HUES6 (cell line): ENCODE results near the gene DNAJC1.
"Not testable (repeated sequence)": the region's sequence is repeated elsewhere in the genome, so short reads cannot be mapped to it uniquely, and the experiment has no call there.

Experiments used
- H3K27ac ChIP-seq: 2 replicates; pipeline ENCODE4 v1.7.0; 2013; ENCODE audit warnings: low read depth, mild to moderate bottlenecking, low read length, inconsistent platforms
- H3K27me3 ChIP-seq: 2 replicates; pipeline ENCODE4 v1.6.1; 2013; ENCODE audit warnings: low read length; ENCODE audit not compliant: control insufficient read depth, insufficient read depth
- H3K36me3 ChIP-seq: 2 replicates; pipeline ENCODE4 v1.6.1; 2013; ENCODE audit warnings: low read length; ENCODE audit not compliant: control insufficient read depth, insufficient read depth
- H3K4me1 ChIP-seq: 2 replicates; pipeline ENCODE4 v1.6.1; 2013; ENCODE audit warnings: low read length; ENCODE audit not compliant: control insufficient read depth, insufficient read depth
- H3K4me3 ChIP-seq: 2 replicates; pipeline ENCODE4 v1.5.1; 2013; ENCODE audit warnings: low read depth, low read length
- H3K9ac ChIP-seq: one replicate; pipeline ENCODE4 v1.6.1; 2013; ENCODE audit warnings: mild to moderate bottlenecking, low read length
- H3K9me3 ChIP-seq: 2 replicates; pipeline ENCODE4 v1.6.1; 2013; ENCODE audit warnings: low read depth, low read length; ENCODE audit not compliant: control insufficient read depth, insufficient read depth

Gene DNAJC1

DNA sequence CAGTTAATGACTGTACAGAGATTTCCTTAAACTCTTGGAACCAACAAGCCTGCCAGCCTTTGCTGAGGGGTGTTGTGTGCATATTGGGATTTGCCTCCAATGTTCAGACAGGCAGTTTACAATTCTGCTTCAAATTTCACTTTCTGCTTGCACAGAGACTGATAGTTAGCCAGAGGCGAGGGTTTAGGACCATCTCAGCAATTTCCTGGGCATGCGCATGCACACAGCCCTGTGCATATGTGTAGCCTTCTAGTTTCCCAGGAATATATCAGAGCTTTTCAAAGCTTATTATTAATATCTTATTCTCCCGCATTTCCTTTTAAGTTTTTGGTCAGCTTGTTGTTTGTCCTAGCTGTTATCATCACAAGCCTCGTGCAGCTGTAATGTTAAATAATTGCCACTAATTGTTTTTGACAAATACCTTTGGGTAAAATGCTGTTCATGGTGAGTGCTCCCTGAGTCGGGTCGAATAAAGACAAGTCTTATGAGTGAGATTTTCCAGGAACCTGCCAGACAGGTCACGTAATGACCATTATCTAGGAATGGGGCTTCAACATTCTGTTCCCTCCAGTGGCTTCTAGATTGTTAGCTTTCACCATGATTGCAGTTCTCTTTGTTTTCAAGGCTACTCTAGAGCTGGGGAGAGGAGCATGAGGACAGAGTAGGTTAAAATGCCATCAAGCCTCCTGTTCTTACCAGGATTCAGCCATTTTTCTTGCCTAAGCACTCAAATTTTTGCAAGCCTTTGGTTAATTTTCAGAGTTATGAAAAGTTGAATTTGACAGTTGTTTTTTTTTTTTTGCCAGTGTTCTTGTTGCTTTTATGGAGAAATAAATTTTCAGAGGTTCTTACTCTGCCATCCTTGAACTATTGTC, 24.1 kb upstream of the DNAJC1 start:
- H3K9me3 ChIP-seq, result peaks cover 21% of the 10 kb centered on the region; the same call in 1 of the 2 replicates
- no peaks in the 10 kb centered on the region for H3K36me3 ChIP-seq
- H3K27me3 ChIP-seq, result no peaks in the 10 kb centered on the region
- no peaks in the 10 kb centered on the region for H3K4me1 ChIP-seq
- no peak overlapping the region for H3K9ac ChIP-seq
- H3K27ac ChIP-seq, result no peak overlapping the region
- H3K4me3 ChIP-seq, result no peak overlapping the region

DNA sequence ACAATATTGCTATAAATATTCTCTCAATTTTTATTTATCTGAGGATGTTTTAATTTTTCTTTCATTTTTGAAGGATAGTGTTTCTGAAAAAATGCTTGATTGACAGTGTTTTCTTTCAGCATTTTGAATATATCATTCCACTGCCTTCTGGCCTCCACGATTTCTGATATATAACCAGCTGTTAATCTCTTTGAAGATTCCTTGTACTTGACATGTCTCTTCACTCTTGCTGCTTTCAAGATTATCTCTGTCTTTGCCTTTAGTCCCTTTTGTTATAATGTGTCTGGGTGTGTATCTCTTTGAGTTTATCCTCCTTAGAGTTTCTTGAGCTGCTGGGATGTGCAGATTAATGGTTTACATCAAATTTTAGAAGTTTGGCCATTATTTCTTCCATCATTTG, 22.8 kb upstream of the DNAJC1 start:
- Histone ChIP-seq H3K9ac (no peak overlapping the region), H3K4me1 (no peaks in the 10 kb centered on the region), H3K36me3 (no peaks in the 10 kb centered on the region), H3K27ac (no peak overlapping the region), H3K9me3 (peaks cover 15% of the 10 kb centered on the region; the same call in 1 of the 2 replicates), H3K27me3 (no peaks in the 10 kb centered on the region), H3K4me3 (no peak overlapping the region)

DNA sequence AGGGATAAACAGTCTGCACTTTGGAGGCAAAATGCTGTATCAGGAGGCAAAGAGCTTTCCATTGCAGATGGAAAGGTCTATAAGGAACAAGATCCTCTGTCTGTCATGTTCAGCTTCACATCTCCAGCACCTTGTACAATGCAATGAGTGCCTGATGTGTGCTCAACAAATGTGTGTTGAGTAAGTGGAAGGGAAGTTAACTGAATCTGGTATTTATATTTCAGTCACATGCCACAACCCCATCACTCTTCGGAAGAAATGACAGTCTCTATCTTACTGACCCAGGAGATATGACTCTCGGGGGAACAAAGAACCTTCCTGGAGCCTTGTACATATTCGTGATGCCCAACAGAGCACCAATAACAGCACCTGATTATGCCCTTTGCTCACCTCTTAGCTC, 20.0 kb upstream of the DNAJC1 start:
- no peak overlapping the region for H3K27ac ChIP-seq
- H3K27me3 ChIP-seq, result no peaks in the 10 kb centered on the region
- H3K4me1 ChIP-seq, result no peaks in the 10 kb centered on the region
- H3K9me3 ChIP-seq, result peaks cover 13% of the 10 kb centered on the region; the same call in 1 of the 2 replicates
- H3K9ac ChIP-seq, result no peak overlapping the region
- H3K4me3 ChIP-seq, result no peak overlapping the region
- no peaks in the 10 kb centered on the region for H3K36me3 ChIP-seq

DNA sequence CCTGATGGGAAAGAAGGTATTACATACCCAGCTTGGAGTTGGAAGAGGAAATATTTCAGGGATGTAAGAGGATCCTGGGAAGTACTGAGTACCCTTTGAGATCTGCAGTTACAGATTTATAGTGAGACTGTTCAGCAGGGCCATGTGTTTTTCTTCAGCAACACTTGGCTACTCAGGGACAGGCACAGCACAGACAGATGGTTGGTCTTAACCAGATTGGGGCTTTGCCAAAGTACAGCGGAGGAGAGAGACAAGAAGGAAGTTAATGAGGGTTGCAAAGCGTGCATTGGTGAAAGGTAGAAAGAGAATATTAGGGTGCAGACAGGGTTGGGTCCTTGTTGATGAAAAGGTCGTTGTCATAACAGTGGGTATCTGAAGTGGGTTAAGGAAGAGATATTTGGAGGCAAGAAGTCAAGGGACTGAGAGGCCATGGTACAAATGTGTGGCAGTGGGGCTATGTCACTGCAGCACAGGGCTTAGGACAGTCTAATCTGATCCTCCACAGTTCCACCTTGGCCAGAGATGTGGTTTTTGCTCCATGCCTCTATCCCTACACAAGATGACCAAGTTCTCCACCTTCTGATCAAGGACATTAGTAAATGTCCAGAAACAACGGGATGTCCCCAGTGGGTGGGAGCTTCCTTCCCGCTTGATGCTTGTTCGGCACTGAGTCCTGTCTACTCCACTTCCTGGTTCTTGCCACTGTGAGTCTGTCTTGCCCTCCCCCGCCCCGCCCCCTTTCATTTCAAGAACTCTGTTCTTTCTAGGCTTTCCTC, 18.9 kb upstream of the DNAJC1 start:
- no peaks in the 10 kb centered on the region for H3K27me3 ChIP-seq
- H3K9me3 ChIP-seq, result peaks cover 13% of the 10 kb centered on the region; the same call in 1 of the 2 replicates
- no peaks in the 10 kb centered on the region for H3K36me3 ChIP-seq
- no peaks in the 10 kb centered on the region for H3K4me1 ChIP-seq
- H3K4me3 ChIP-seq, result no peak overlapping the region
- no peak overlapping the region for H3K27ac ChIP-seq
- no peak overlapping the region for H3K9ac ChIP-seq

DNA sequence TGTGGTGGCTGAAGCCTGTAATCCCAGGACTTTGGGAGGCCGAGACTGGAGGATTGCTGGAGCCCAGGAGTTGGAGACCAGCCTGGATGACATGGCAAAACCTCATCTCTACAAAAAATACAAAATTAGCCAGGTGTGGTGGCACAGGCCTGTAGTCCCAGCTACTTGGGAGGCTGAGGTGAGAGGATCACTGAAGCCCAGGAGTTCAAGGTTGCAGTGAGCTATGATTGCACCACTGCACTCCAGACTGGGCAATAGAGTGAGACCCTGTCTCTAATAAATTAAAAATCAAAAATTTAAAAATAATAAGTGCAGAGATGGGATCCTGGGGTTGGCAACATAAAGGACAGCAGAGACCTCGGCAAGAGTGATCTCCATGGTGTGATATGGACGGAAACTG, 17.6 kb upstream of the DNAJC1 start:
- H3K36me3 ChIP-seq, H3K27ac ChIP-seq, H3K4me3 ChIP-seq, H3K9ac ChIP-seq, H3K4me1 ChIP-seq, H3K27me3 ChIP-seq: not testable (repeated sequence)
- H3K9me3 ChIP-seq, result peaks cover 11% of the 10 kb centered on the region; the same call in 1 of the 2 replicates

DNA sequence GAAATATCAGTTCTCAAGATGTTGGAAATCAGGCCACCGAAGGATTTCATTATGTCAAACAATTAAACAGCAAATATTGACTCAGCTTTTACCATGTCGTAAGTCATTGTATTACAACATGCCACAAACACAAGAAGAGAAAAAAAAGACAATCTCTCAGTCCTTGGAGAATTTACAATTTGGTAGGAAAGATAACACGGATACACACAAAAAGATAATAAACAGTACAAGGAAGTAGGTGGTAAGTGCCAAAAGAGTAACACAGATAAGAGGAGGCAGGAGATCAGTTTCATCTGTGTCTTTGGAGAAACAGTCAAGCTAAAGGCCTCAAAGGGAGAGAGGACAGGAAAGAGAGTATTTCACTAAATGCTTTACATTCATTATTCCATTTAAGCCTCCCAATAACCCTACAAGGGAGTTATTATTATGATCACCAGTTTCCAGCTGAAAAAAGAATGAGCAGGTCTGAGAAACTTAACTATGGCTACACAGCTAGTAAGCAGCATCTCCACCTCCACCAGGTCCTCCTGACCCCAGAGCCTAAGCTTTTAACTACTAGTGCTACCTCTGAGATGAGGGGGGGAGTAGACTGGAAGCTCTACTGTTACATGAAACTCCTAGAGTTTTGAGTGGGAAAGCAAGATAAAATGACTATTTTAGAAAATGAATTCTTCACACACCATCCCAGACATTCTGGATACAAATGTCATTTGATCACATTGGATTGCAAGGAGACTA, 13.9 kb upstream of the DNAJC1 start:
- no peak overlapping the region for H3K4me3 ChIP-seq
- no peaks in the 10 kb centered on the region for H3K36me3 ChIP-seq
- no peak overlapping the region for H3K9ac ChIP-seq
- no peaks in the 10 kb centered on the region for H3K4me1 ChIP-seq
- H3K27me3 ChIP-seq, result no peaks in the 10 kb centered on the region
- no peaks in the 10 kb centered on the region; the same call in 1 of the 2 replicates for H3K9me3 ChIP-seq
- H3K27ac ChIP-seq, result no peak overlapping the region

DNA sequence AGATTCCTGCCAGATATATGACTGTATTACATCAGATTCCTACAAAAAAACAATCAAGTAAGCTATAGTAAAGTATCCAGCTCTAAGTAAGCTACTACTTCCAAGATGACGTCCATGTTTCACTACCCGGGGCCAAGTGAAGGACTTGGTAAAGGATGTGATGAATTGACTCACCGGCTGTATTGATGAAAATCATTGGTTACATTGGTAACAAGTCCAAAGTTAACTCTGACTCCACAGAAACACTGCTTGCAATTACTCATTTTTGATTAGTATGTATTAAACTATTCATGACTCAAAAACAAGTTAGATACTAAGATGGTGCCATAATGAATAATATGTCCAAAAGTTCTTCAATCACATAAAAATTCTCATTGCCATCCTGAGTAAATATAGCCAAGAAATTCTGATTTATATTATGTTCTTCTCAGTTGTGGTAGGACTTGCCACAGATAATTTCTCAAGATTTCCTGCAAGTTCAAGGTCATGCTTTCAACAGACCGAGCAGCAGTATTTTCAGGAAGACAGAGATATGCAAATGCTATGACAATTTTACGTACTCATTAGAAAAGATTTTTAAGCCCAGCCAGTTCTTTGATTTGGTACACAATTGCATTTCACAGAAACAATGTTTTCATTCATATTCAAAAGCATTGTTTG, 12.6 kb upstream of the DNAJC1 start:
- Histone ChIP-seq H3K27ac (no peak overlapping the region), H3K9ac (no peak overlapping the region), H3K9me3 (no peaks in the 10 kb centered on the region; the same call in 1 of the 2 replicates), H3K27me3 (no peaks in the 10 kb centered on the region), H3K4me3 (no peak overlapping the region), H3K4me1 (no peaks in the 10 kb centered on the region), H3K36me3 (no peaks in the 10 kb centered on the region)

DNA sequence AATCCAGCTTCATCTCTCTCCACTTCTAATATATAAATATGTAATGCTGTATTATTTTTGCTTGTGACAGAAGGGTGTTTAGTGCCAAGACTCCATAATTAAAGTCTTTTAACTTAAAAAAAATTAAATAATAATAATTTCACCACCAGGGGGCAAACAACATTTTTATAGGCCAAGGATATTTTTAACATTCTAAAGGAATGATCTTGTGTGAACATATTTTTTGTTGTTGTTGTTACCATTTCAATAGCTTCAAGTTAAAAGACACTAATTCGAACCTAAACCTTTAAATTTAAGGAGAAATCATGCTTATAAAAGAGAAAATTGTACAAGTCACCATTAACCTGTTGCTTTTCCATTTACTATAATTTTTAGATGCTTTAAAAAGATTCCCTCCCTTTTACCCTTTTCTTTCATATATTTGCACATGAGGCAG, 7.5 kb upstream of the DNAJC1 start:
- Histone ChIP-seq H3K9ac (no peak overlapping the region), H3K36me3 (no peaks in the 10 kb centered on the region), H3K27me3 (no peaks in the 10 kb centered on the region), H3K27ac (no peak overlapping the region), H3K9me3 (peaks cover 3% of the 10 kb centered on the region; the same call in 1 of the 2 replicates), H3K4me1 (no peaks in the 10 kb centered on the region), H3K4me3 (no peak overlapping the region)

DNA sequence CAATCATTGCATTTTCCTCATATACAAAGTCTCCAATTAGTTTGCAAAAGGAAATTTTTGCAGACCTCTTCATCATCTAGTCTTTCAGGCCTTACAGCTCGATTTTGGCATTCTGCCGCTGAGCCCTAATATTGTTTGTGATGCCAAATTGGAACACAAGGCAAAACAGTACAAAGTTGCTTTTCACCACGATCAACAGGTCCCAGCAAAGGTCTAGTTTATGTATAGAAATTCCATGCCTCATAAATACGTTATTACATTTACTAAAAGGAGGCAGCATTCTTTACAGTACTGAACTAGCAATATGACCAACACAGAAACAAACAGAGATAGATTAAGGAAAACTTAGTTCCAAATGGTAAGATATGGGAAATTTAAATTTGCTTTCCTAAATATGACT, 7.0 kb upstream of the DNAJC1 start:
- Histone ChIP-seq H3K27ac (no peak overlapping the region), H3K27me3 (no peaks in the 10 kb centered on the region), H3K4me1 (no peaks in the 10 kb centered on the region), H3K9ac (no peak overlapping the region), H3K9me3 (peaks cover 3% of the 10 kb centered on the region; the same call in 1 of the 2 replicates), H3K36me3 (no peaks in the 10 kb centered on the region), H3K4me3 (no peak overlapping the region)

DNA sequence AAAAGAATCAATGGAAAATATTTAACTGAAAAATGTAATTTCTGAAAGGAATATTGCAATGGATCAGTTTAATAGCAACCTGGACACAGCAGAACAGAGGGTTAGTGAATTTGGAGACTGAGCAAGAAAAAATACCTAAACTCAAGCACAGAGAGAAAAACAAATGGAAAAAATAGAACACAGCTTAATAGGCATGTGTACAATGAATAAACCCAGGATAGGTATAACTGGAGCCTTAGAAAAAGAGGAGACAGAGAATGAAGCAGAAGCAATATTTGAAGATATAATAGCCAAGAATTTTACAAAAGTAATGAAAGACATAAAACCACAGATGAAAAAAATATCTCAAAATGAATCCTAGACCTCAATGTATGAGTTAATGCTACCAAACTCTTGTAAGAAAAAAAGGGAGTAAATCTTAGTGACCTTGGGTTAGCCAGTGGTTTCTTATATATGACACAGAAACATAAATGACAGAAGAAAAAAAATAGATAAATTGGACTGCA, 2.9 kb upstream of the DNAJC1 start:
- Histone ChIP-seq H3K36me3 (no peaks in the 10 kb centered on the region), H3K4me1 (peaks cover 12% of the 10 kb centered on the region), H3K9me3 (peaks cover 3% of the 10 kb centered on the region; the same call in 1 of the 2 replicates), H3K4me3 (no peak overlapping the region), H3K27ac (no peak overlapping the region), H3K27me3 (peaks cover 9% of the 10 kb centered on the region), H3K9ac (no peak overlapping the region)
